Measurements from ENCODE around the gene TRPM2. TPM values are rescaled to one million over a fixed set of nuclear protein-coding genes. Genes with fewer than 3 reads are reported as not detected.

TRPM2 gene
- total RNA-seq, 1 experiment from 2014 or later = 0.26 TPM

DNA sequence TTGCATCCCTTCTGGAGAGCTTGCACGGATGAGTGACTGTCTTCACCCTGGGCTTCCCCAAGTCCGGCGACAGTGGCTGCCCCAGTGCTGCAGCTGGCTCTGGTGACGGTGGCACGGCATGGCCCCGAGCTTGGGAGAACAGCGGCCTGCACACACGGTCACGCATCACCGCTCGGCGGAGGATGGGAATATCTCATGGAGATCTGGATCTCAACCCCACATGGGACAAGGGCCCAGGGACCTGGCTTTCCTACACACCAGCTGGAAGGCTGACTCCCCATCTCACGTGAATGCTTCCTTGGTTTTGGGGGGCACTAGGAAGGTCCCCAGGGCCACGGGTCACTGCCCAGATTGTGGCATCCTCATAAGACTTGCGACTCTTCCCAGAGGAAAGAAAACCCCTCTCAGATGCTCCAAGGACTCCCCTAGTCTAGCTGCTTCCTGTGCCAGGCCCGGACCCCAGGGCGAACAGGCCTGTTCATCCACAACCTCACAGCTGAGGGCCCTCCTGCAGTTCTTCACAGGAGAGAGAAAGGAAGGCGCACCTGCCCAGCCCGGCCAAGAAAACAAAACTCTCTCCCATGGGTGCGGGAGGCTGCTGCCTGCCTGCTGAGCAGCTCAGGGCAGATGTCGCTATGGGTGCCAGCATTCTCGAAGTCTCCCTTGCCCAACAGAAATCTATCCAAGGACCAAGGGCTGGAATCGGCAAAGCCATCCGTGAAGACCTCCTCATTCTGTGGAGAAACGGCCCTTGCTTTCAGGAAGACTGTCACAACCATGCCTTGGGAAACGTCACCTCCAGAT lies 24.1 kb upstream of the TRPM2 start:
- ChIA-PET CTCF (no interaction called here), POLR2A (no interaction called here)
- no peaks in the 10 kb centered on the region for H3K36me3 ChIP-seq (ENCODE audit: control insufficient read depth, insufficient read depth, low read length)
- intact Hi-C loops (cut with micrococcal nuclease; ENCODE audit: unreplicated experiment) (no loop called here), in situ Hi-C loops (cut with HindIII; ENCODE audit: low pct_unique_long_range_greater_than_20kb, low sequenced_read_pairs) (no loop called here)
- TF ChIP-seq, protein P1, sequence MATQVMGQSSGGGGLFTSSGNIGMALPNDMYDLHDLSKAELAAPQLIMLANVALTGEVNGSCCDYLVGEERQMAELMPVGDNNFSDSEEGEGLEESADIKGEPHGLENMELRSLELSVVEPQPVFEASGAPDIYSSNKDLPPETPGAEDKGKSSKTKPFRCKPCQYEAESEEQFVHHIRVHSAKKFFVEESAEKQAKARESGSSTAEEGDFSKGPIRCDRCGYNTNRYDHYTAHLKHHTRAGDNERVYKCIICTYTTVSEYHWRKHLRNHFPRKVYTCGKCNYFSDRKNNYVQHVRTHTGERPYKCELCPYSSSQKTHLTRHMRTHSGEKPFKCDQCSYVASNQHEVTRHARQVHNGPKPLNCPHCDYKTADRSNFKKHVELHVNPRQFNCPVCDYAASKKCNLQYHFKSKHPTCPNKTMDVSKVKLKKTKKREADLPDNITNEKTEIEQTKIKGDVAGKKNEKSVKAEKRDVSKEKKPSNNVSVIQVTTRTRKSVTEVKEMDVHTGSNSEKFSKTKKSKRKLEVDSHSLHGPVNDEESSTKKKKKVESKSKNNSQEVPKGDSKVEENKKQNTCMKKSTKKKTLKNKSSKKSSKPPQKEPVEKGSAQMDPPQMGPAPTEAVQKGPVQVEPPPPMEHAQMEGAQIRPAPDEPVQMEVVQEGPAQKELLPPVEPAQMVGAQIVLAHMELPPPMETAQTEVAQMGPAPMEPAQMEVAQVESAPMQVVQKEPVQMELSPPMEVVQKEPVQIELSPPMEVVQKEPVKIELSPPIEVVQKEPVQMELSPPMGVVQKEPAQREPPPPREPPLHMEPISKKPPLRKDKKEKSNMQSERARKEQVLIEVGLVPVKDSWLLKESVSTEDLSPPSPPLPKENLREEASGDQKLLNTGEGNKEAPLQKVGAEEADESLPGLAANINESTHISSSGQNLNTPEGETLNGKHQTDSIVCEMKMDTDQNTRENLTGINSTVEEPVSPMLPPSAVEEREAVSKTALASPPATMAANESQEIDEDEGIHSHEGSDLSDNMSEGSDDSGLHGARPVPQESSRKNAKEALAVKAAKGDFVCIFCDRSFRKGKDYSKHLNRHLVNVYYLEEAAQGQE (IDR thresholded peaks at IDR 0.05; ENCODE audit: insufficient read depth in 1 of 2, low read depth in 2 of 2, low read length in 1 of 2) = no peak
- TF ChIP-seq, protein P2, sequence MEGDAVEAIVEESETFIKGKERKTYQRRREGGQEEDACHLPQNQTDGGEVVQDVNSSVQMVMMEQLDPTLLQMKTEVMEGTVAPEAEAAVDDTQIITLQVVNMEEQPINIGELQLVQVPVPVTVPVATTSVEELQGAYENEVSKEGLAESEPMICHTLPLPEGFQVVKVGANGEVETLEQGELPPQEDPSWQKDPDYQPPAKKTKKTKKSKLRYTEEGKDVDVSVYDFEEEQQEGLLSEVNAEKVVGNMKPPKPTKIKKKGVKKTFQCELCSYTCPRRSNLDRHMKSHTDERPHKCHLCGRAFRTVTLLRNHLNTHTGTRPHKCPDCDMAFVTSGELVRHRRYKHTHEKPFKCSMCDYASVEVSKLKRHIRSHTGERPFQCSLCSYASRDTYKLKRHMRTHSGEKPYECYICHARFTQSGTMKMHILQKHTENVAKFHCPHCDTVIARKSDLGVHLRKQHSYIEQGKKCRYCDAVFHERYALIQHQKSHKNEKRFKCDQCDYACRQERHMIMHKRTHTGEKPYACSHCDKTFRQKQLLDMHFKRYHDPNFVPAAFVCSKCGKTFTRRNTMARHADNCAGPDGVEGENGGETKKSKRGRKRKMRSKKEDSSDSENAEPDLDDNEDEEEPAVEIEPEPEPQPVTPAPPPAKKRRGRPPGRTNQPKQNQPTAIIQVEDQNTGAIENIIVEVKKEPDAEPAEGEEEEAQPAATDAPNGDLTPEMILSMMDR (IDR thresholded peaks at IDR 0.05) = no peak
- TF ChIP-seq POLR2AphosphoS5 (IDR thresholded peaks at IDR 0.05; ENCODE audit: low read depth, low read length) = no peak
- no peak for TF ChIP-seq SIN3A (IDR thresholded peaks at IDR 0.05; ENCODE audit: borderline replicate concordance, insufficient read depth, low read depth, low read length)
- TF ChIP-seq TCF7L2 (IDR thresholded peaks at IDR 0.05; ENCODE audit: low read depth, low read length) = no peak
- no peak overlapping the region for H3K27ac ChIP-seq (ENCODE audit: low read length)
- DNase-seq (ENCODE audit: low read depth, low spot score) = no peak
- H3K9me3 ChIP-seq (ENCODE audit: control insufficient read depth, insufficient read depth, low read depth, low read length) = no peaks in the 10 kb centered on the region
- peak; percentile 13; the same call in 1 of the 2 replicates for ATAC-seq
- no TSS peak for BruUV-seq (replicated peaks)
- no peak overlapping the region for H3K4me3 ChIP-seq (ENCODE audit: low read depth in 2 of 2, low read length in 2 of 2)
- no peaks in the 10 kb centered on the region for H3K27me3 ChIP-seq (ENCODE audit: control insufficient read depth, insufficient read depth, low read length)
- H3K4me1 ChIP-seq (ENCODE audit: control insufficient read depth, insufficient read depth, low read length) = no peaks in the 10 kb centered on the region; the same call in 1 of the 2 replicates

DNA sequence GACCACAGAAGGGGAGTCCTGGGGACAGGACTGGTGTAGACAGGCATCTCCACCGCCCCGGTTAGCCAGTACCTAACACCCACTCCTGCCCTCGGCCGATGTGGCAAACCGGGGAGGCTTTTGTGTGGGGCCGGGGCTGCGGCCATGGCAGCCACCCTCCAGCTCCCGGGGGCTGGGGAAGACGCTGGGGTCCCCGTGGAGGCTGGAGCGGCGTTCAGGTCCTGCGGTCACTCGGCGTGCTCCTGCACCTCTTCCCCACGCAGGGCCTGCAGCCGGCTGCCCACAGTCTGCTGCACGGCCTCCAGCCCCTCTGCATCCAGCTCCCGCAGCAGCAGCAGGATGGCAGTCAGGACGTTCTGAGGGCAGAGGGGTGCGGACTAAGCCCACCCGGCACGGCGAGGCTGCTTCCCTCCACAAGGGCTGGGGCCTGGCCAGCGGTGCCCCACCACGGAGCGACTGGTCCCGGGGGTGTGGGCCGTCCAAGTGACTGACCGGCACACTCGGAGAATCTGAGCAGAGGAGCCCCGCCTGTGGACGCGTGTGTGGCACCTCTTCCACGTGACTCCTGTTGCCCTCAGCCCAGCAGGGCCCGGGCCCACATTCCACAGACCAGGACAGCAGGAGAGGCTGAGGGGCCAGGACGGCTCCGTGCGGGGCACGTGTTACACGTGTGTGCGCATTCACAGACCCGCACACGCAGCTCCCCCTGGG lies 23.3 kb upstream of the TRPM2 start:
- in situ Hi-C loops (cut with HindIII; ENCODE audit: low pct_unique_long_range_greater_than_20kb, low sequenced_read_pairs) (no loop called here), intact Hi-C loops (cut with micrococcal nuclease; ENCODE audit: unreplicated experiment) (no loop called here)
- TF ChIP-seq, protein P1 (IDR thresholded peaks at IDR 0.05; ENCODE audit: insufficient read depth in 1 of 2, low read depth in 2 of 2, low read length in 1 of 2) = no peak
- TF ChIP-seq POLR2AphosphoS5 (IDR thresholded peaks at IDR 0.05; ENCODE audit: low read depth, low read length) = no peak; the same call in 1 of the 2 replicates
- TF ChIP-seq, protein P2 (IDR thresholded peaks at IDR 0.05) = no peak
- TF ChIP-seq SIN3A (IDR thresholded peaks at IDR 0.05; ENCODE audit: borderline replicate concordance, insufficient read depth, low read depth, low read length) = no peak
- no peak for TF ChIP-seq TCF7L2 (IDR thresholded peaks at IDR 0.05; ENCODE audit: low read depth, low read length)
- POLR2A ChIA-PET = no interaction called here
- H3K27me3 ChIP-seq (ENCODE audit: control insufficient read depth, insufficient read depth, low read length) = no peaks in the 10 kb centered on the region
- no peak for ATAC-seq
- CTCF ChIA-PET = no interaction called here
- no peak overlapping the region for H3K27ac ChIP-seq (ENCODE audit: low read length)
- BruUV-seq (replicated peaks) = no TSS peak
- no peak overlapping the region for H3K4me3 ChIP-seq (ENCODE audit: low read depth in 2 of 2, low read length in 2 of 2)
- DNase-seq (ENCODE audit: low read depth, low spot score) = no peak
- no peaks in the 10 kb centered on the region; the same call in 1 of the 2 replicates for H3K4me1 ChIP-seq (ENCODE audit: control insufficient read depth, insufficient read depth, low read length)
- no peaks in the 10 kb centered on the region for H3K36me3 ChIP-seq (ENCODE audit: control insufficient read depth, insufficient read depth, low read length)
- H3K9me3 ChIP-seq (ENCODE audit: control insufficient read depth, insufficient read depth, low read depth, low read length) = no peaks in the 10 kb centered on the region
